HL-60 (cell line): ENCODE results near the gene RBM26.

ENCODE experiments used
- DNase-seq, 2 experiments: peaks; one replicate each; pipeline ENCODE4 v3.0.0-alpha.2; 2010 to 2020; ENCODE audit warnings: low read depth in 1 of 2, low spot score in 1 of 2
- H3K27ac ChIP-seq: fragments of 250-450 bp; sonication (Bioruptor Pico); replicated peaks from 2 replicates; pipeline ENCODE4 v1.5.1; 2020; ENCODE audit warnings: mild to moderate bottlenecking, moderate library complexity
- H3K27me3 ChIP-seq: fragments of 250-450 bp; sonication (Bioruptor Pico); 2 replicates; pipeline ENCODE4 v1.5.1; 2021; ENCODE audit warnings: mild to moderate bottlenecking, moderate library complexity; ENCODE audit not compliant: insufficient read depth, poor library complexity, severe bottlenecking
- H3K4me3 ChIP-seq: replicated peaks from 2 replicates; pipeline ENCODE4 v1.5.1; 2011; ENCODE audit warnings: mild to moderate bottlenecking, control low read depth, low read length; ENCODE audit not compliant: insufficient read depth
- GABPA ChIP-seq: IDR thresholded peaks from 2 replicates; pipeline ENCODE4 v1.6.1; 2012; ENCODE audit warnings: low read depth
- POLR2AphosphoS5 ChIP-seq: IDR thresholded peaks from 2 replicates; pipeline ENCODE4 v1.6.1; 2012; ENCODE audit warnings: low read depth
- SPI1 ChIP-seq: IDR thresholded peaks from 2 replicates; pipeline ENCODE4 v1.6.1; 2012; ENCODE audit warnings: low read depth, mild to moderate bottlenecking, borderline replicate concordance
- TF ChIP-seq, protein P1 (sequence below): IDR thresholded peaks from 2 replicates; pipeline ENCODE4 v1.6.1; 2012; ENCODE audit warnings: low read depth; ENCODE audit not compliant: insufficient replicate concordance
- TF ChIP-seq, protein P2 (sequence below): IDR thresholded peaks from one replicate; pipeline ENCODE4 v1.5.1; 2011; ENCODE audit warnings: low read length, control low read depth, inconsistent platforms; ENCODE audit not compliant: insufficient read depth

Gene RBM26

GRCh38 chr13:79413521-79413920 lies 7.5 kb upstream of the RBM26 start:
- H3K27me3 ChIP-seq = no peaks in the 10 kb centered on the region
- H3K27ac ChIP-seq = no peak overlapping the region
- no peak overlapping the region for H3K4me3 ChIP-seq
- no peak for TF ChIP-seq SPI1
- TF ChIP-seq, protein P1, sequence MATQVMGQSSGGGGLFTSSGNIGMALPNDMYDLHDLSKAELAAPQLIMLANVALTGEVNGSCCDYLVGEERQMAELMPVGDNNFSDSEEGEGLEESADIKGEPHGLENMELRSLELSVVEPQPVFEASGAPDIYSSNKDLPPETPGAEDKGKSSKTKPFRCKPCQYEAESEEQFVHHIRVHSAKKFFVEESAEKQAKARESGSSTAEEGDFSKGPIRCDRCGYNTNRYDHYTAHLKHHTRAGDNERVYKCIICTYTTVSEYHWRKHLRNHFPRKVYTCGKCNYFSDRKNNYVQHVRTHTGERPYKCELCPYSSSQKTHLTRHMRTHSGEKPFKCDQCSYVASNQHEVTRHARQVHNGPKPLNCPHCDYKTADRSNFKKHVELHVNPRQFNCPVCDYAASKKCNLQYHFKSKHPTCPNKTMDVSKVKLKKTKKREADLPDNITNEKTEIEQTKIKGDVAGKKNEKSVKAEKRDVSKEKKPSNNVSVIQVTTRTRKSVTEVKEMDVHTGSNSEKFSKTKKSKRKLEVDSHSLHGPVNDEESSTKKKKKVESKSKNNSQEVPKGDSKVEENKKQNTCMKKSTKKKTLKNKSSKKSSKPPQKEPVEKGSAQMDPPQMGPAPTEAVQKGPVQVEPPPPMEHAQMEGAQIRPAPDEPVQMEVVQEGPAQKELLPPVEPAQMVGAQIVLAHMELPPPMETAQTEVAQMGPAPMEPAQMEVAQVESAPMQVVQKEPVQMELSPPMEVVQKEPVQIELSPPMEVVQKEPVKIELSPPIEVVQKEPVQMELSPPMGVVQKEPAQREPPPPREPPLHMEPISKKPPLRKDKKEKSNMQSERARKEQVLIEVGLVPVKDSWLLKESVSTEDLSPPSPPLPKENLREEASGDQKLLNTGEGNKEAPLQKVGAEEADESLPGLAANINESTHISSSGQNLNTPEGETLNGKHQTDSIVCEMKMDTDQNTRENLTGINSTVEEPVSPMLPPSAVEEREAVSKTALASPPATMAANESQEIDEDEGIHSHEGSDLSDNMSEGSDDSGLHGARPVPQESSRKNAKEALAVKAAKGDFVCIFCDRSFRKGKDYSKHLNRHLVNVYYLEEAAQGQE = no peak
- TF ChIP-seq GABPA = no peak
- TF ChIP-seq, protein P2, sequence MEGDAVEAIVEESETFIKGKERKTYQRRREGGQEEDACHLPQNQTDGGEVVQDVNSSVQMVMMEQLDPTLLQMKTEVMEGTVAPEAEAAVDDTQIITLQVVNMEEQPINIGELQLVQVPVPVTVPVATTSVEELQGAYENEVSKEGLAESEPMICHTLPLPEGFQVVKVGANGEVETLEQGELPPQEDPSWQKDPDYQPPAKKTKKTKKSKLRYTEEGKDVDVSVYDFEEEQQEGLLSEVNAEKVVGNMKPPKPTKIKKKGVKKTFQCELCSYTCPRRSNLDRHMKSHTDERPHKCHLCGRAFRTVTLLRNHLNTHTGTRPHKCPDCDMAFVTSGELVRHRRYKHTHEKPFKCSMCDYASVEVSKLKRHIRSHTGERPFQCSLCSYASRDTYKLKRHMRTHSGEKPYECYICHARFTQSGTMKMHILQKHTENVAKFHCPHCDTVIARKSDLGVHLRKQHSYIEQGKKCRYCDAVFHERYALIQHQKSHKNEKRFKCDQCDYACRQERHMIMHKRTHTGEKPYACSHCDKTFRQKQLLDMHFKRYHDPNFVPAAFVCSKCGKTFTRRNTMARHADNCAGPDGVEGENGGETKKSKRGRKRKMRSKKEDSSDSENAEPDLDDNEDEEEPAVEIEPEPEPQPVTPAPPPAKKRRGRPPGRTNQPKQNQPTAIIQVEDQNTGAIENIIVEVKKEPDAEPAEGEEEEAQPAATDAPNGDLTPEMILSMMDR = no peak
- TF ChIP-seq POLR2AphosphoS5 = no peak
- no peak for DNase-seq

DNA sequence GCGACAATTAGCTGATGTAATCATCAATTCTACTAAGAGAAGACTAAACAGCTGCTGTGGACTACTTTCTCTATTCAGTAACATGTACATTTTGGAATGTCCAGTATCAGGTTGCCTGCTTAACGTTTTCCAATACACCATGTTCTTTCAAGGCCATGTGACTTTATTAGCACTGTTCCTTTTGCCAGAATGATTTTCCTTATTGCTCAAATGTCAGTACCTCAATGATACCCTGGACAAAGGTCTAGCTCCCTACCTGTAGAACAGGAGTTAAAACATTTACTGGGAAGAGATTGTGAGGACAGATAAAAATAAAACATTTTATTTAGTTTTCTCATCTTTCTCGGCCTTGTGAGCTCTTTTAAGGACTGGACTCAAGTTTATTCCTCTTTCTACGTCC lies 3.8 kb upstream of the RBM26 start:
- Histone ChIP-seq H3K27ac (no peak overlapping the region), H3K4me3 (no peak overlapping the region), H3K27me3 (no peaks in the 10 kb centered on the region)
- TF ChIP-seq POLR2AphosphoS5 (no peak), SPI1 (no peak), GABPA (no peak)
- TF ChIP-seq, protein P2 = no peak
- TF ChIP-seq, protein P1 = no peak
- no peak for DNase-seq

DNA sequence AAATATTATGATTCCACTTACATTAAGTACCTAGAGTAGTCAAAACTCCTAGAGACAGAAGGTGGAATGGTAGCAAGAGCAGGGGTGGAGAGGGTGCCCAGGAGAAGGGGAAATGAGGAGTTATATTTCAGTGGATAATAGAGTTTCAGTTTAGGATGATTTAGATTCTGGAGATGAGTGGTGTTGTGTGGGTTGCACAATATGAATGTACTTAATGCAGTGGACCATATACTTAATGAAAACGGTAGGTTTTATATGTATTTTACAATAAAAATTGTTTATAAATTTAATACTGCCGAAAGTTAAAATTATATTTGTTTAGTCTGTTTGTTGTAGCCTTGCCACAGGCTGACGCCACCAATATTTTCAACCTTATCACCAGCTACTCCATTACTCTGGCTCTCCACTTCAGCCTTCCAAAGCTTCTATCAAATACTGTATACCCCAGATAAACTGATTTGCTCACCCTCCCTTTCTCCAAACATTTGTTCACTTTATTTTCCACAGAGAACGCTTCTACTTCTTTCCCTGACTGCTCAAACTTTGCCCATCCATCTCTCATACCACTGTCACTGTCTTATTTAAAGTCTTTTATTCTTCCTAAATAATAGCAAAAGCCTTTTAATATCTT lies 1.4 kb upstream of the RBM26 start:
- Histone ChIP-seq H3K27me3 (no peaks in the 10 kb centered on the region), H3K27ac (peak overlapping the region; percentile 99), H3K4me3 (no peak overlapping the region; the same call in 1 of the 2 replicates)
- no peak for DNase-seq
- TF ChIP-seq, protein P2 = no peak
- TF ChIP-seq POLR2AphosphoS5 (no peak), SPI1 (no peak)

DNA sequence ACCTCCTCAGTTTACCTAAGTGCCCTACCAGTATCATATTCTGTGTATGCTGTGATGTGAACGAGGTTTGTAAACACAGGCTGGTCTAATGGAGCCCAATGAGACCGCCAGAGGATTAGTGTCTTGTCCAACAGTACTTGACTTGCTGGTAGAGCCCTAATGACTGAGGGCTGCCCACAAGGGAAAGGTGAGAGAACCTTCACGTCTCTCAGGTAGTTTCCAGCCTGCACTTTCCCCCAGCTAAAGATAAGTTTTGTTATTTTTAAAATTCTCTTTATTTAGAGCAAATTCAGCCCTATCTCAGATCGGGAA lies 498 bp upstream of the RBM26 start:
- TF ChIP-seq, protein P2 = no peak
- TF ChIP-seq, protein P1 = no peak
- TF ChIP-seq SPI1 (no peak), GABPA (no peak), POLR2AphosphoS5 (no peak)
- Histone ChIP-seq H3K27me3 (no peaks in the 10 kb centered on the region), H3K4me3 (peak overlapping the region; percentile 76), H3K27ac (peak overlapping the region; percentile 99)
- no peak for DNase-seq
